HS-27A (cell line): ENCODE data around the gene PRAC1.

Experiments used
- DNase-seq: peaks from one replicate; pipeline ENCODE4 v3.0.0-alpha.2; 2012; ENCODE audit warnings: low read depth, missing footprints

PRAC1 gene

GRCh38 chr17:48722201-48722907 is at the start of gene PRAC1:
Gene PRAC1 (minus strand): TSS chr17:48722518. CDS start chr17:48722392, 126 bp downstream.
- no peak for DNase-seq

- DNase-seq: no peak
These were observed 48.6 kb upstream of the PRAC1 start for GRCh38 chr17:48770954-48771353.

DNA sequence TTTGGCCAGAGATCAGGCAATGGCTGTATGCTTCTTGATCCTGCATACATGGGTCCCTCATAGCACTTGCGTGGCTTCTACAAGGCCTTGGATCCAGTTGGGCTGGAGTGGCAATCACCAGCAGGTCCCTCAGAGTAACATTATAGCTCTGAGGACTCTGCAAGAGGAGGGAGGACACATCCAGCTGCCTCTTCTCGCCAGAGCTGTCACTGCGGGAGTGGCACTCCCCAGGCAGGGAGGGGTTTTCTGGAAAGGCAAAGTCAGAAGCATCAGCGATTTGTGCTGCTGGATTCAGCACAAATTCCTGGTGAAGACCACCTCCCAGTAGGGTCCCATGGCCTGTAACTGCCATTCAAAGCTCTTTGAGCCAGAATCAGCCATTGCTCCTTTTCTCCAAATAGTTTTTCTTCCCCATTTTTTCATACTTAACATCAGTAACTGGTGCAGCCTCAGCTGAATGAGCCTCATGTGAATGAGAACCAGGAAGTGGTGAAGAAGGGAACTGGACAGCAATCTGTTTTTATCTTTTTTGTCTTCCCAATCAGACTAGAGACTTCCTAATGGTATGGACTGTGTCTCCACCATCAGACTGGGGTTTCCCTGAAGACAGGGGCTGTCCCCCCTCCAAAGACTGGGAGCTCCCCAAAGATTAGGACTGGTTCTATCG is 46.8 kb upstream of the PRAC1 start:
- no peak for DNase-seq

- no peak for DNase-seq
These were observed 45.0 kb upstream of the PRAC1 start for GRCh38 chr17:48767263-48767774.

DNA sequence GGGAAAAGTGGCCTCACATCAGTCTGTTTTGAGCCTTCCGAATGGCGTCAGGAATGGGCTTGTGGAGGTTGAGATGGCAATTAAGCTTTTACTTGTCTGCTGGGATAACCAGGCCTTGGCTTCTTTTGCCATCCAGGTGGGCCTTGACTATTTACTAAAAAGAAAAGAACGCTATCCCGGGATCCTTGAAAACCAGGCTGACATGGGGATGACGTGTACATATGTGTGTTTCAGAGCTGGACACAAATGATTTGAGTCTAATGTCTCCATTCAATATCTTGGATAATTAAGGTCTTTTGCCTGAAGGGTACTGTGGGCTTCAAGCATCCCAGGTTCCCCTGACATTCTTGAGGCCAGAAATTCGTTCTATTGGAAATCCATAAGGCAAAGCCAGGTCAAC is 38.8 kb upstream of the PRAC1 start:
- DNase-seq: no peak

DNA sequence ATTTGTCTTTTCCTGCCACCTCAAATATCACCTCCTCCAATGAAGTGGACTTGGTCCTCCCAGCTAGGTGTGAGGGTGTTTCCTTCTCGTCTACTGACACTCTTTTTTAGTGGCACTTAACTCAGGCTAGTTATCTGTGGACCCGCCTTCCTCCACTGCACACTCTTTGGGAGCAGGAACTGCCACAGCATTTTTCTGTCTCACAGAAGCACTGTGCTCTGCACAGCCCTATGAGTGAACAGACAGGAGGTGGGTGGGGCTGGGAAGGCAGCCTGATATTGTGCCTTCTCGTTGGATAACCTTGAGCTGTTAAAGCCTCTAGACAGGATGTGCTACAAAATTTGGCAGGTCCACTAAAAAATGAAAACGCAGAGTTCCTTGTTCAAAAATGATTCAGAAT is 38.1 kb upstream of the PRAC1 start:
- no peak for DNase-seq

GRCh38 chr17:48759288-48759687 is 37.0 kb upstream of the PRAC1 start:
- no peak for DNase-seq

GRCh38 chr17:48757524-48757961 is 35.2 kb upstream of the PRAC1 start:
- no peak for DNase-seq

GRCh38 chr17:48756830-48757251 is 34.5 kb upstream of the PRAC1 start:
- DNase-seq: no peak

DNA sequence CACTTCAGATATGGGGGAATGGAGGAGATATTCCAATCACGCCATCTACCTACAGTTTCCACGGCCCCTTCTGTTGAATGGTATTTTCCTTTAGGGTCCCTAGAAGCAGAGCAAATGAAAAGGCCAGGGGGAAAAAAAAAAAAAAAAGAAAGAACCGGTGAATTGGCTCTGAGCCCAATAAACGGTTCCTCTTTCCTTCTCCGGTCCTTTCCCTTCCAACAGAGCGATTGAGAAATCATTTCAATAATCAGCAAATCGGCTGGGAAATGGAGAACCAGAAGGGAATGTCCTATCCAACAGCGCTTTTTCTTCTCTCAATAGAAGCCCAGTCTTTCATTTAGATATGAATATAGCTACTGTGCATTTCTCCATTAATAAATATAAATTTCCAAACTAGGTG is 33.0 kb upstream of the PRAC1 start:
- DNase-seq: no peak

DNA sequence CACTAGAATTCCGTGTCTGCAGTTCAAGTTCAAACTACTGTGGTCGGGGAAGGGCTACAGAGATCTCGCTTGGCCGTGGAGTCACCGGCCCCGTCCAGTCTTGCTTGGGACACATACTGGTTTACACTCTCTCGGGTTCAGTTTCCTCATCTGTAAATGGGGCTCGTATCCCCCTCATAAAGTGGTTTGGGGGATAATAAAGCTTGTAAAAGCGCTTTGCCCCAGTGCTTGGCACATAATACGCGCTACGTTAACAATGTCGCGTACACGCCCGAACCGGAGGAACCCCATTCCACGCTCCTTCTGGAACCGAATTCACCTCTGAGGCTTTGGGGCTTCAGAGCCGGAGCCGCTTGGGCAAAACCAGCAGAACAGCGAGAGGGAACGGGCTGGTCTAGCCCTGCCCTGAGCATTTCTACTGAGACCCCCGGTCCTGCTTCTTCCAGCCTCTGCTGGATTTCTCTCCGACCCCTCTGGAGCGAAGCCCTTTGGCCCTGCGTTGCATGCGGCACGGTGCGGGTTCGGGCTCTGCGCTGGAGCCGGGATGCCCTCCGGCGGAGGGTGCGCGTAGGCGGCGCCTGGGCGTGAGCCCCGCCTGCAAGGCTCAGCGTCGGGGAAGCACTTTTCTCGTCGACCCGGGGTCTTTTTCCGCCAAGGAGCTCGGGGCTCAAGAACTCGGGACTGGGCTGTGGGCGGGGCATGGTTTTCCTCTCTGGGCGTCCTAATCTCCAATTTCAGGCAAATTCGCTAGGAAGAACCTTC is 32.4 kb upstream of the PRAC1 start:
- no peak for DNase-seq

DNA sequence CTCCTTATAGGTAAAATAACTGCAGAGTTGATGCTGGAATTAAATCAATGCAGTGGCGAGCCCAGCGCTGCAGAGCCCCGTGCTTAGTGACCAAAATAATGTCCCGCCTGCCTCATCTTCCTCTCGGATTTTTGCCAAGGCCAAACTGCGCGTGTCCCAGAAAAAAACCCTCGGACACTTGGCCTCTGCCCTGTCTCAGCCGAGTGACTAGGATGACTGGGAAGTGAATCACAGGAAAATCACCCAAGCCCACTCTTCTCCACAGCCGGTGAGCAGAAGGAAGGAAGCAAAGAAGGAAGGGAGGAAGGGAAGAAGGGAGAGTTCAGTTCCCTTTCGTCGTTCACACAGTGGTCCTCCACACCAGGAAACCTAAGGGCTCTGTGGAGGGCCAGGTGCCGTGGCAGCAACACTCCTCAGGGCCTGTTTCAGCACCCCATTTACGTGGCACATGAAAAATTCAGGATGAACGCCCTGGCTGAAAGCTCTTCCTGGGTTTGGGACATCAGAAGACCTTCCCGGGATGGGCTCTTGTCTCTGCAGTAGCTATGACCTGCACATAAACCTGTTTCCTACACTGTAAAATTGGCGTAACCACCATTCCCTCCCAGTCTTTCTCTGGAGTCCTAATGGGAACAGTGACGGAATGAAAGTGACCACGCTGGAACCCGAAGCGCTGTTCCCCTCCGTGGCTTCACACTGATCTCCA is 31.6 kb upstream of the PRAC1 start:
- DNase-seq: no peak

- DNase-seq: no peak
These were observed 30.3 kb upstream of the PRAC1 start for GRCh38 chr17:48752399-48753288.

GRCh38 chr17:48751733-48752398 is 29.5 kb upstream of the PRAC1 start:
- no peak for DNase-seq

GRCh38 chr17:48751172-48751571 is 28.9 kb upstream of the PRAC1 start:
- DNase-seq: no peak

- DNase-seq: no peak
These were observed 27.6 kb upstream of the PRAC1 start for GRCh38 chr17:48749621-48750553.

DNA sequence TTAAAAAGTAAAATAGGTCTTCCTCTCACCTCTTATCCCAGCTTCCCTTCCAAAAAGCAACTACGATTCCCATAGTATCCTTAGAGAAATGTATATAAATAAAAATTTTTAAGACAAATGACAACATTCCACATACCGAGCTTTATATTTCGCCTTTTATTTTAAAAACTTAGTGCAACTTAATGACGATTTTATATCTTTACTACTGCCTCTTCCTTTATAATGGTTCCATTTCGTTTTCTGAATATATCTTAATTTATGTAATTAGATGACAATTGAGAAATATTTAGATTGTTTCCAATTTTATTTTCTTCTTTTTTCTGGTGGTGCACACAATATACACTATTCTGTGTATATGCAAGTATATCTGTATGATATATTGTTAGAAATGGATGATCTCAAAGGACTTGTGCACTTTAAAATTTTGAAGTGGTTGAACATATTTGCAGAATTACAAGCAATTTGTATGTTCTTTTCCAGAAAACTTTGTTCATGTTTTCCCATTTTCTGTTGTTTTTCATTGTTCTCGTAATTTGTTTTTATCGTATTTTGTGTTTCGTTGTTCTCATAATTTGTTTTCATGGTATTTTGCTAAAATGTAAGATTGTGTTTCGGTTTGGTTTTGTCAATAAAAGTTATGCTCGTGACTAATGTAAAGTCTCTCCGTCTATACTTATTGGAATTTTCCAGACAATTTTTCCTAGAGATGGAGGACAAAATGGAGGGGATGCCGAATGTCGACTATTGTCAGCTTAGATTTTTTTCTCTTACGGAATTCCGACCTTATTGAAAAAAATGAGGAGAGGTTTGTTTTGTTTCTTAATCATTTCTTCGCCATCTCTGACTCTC is 26.6 kb upstream of the PRAC1 start:
- DNase-seq: no peak
